ENCODE data around the gene DIS3L2. TPM values are rescaled to one million over a fixed set of nuclear protein-coding genes. Genes with fewer than 3 reads are reported as not detected.
A peak's percentile ranks its signal among the peaks of the same experiment; 100 is the strongest.

The DIS3L2 gene
- total RNA-seq, 1 donor from 2014 or later = 46.5 TPM

DNA sequence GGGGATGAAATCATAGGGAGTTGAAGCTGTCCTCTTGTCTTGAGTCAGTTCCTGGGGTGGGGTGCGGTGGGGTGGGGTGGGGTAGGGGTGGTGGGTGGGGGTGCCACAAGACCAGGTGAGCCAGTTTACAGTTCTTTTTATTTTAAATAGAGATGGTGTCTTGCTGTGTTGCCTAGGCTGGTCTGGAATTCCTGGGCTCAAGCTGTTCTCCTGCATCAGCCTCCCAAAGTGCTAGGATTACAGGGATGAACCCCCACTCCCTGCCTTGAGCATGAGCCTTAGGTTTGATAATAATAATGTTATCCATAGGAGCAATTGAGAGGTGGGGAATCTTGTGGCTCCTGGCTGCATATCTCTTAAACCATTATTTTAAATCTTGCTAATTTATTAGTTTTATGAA lies 234.0 kb downstream of the DIS3L2 start:
- ATAC-seq (no peak), DNase-seq (ENCODE audit: low spot score) (no peak)
- intact Hi-C loops (cut with DNase I) = no loop called here

DNA sequence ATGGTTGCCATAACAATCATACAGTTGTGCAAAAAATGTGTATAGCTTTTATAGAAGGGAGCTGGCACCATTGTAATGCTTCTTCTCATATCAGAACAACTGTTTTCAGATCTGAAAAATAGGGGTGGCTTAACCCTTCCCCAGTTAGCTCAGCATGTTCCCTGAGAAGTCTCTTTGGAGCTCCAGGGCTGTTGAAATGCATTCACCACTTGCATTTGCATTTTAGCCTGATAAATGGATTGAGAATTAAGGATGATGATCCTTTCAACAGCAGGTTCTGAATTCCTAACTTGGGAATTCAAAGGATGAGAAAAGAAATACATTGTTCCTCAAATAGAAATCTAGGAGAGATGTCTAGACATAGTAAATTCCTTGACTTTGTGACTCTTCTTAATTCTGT lies 235.3 kb downstream of the DIS3L2 start:
- intact Hi-C loops (cut with DNase I) = no loop called here
- ATAC-seq (no peak), DNase-seq (ENCODE audit: low spot score) (no peak)

DNA sequence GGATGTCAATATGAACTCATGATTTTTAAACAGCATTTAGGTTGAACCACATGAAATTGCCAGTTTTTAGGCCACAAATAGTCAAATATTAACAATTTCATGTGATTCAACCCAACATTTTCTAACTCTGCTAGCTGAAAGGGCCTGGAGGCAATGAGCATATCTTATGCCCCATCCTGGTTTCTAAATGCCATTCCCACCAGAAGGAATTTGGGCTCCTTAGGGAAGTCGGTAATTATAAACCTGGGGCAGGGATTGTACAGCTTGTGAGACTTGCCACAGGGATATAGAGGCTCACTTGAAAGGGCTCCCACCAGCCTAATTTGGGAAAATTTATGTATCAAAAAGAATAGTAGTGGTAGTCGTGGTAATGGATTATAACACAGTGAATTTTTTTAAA lies 238.7 kb downstream of the DIS3L2 start:
- no peak for DNase-seq (ENCODE audit: low spot score)
- no peak for ATAC-seq
- intact Hi-C loops (cut with DNase I) = no loop called here

DNA sequence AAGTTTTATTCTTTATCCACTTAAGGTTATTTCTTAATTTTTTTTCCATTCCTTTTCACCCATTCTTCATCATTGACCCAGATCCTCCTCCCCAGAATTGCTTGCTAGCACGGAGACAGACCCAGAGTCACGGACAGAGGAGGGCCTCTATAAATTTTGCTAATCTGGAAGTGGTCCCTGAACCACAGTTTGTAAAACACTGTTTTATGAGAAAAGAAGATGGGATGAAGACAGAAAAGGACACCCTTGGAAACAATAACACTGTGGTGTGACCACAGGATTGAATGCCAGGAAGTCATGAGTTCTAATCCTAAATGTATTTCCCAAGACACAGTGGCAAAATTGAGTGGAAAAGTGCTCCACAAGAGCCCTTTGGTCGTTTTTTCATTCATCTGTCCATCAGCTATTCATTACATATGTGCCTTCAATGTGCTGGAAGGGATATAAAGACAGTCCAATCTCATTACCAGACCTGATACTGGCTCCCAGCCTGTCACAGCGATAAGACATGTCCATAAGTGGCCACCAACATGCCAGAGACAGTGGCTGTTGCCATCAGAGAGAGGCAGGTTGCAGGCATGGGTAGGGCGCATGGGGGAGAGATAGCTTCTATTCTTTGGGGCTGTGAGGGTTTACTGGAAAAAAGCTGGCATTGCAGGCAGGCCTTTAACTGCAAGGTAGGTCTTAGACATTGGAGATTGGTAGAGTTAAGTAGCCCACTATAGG lies 241.8 kb downstream of the DIS3L2 start:
- intact Hi-C loops (cut with DNase I) = no loop called here
- ATAC-seq = no peak
- DNase-seq (ENCODE audit: low spot score) = no peak

DNA sequence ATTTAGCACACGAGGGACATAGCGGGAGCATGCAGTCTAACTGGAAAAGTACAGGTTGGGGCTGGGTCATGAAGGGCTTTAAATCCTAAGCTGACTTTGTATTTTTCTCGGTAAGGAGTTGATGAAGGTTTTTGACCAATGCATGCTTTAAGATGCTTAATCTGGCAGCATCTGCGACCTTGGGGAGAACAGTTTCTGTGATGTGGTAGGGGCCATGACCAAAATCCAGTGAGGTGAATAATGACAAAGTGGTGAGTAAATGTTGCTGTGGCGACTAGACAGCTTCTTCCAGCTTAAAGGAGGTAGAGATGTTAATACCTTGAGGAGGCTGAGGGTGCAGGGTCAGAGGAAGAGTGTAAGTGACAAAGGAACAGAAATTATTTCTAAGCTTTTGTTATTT lies 242.4 kb downstream of the DIS3L2 start:
- DNase-seq (ENCODE audit: low spot score) (no peak), ATAC-seq (no peak)
- intact Hi-C loops (cut with DNase I) = no loop called here

DNA sequence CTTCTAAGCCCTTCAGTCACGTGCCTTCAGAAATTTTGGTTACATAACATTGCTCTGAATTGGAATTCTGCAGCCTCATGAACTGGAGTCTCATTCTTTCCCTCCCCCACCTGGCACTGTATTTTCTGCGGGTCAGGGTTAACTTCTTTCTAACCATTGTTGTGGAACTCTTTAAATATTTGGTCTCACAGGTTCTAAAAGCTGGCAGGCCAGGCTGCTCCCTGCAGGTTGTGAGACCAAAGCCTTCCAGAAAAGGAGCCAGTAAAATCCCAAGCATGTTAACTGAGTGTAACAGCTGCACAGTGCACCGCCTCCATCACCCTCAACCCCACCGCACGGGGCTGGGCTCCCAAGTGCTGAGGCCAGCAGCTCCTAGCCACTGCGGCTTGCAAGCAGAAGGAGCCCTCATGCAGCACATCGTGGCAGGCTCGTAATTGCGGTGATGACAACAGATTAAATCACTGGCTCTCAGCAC lies 243.0 kb downstream of the DIS3L2 start:
- peak; percentile 65 for DNase-seq (ENCODE audit: low spot score)
- ATAC-seq = peak; percentile 90
- intact Hi-C loops (cut with DNase I) = no loop called here

DNA sequence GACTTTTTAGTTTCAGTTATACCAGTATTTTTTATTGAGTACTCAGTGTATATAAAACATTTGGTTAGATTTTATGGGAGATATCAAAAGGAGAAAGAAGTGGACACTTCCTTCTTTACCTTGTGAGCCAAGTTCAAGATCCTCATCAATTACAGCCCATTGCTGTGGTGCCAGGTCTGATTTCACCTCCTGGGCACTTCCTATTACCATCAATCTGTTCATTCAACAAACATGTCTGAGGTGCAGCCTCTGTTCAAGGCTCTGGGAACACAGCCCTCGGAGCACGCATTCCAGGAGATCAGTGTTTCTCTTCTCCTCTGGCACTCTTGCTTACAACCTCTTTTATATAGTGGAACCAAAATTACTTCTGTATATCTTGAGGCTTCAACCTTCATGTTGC lies 245.7 kb downstream of the DIS3L2 start:
- DNase-seq (ENCODE audit: low spot score) (no peak), ATAC-seq (no peak)
- intact Hi-C loops (cut with DNase I) = no loop called here

DNA sequence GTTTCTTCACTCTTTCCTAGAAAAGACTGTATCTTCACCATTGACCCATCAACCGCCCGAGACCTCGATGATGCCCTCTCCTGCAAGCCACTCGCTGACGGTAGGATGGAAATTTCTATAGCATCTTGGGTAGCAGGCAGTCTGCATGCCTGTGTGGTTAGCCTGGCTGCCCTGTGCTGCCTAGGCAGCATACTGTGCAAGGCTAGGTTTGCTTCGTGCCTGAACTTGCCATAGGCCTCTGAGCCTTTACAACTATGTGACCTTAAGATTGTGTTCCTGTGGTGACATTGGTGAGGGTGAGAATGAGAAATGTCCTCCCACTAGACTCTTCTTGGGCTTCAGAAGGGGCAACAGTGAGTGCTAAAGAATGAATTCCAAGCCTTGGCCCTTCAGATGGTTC lies 248.8 kb downstream of the DIS3L2 start:
- intact Hi-C loops (cut with DNase I) = no loop called here
- DNase-seq (ENCODE audit: low spot score) = no peak
- ATAC-seq = no peak

DNA sequence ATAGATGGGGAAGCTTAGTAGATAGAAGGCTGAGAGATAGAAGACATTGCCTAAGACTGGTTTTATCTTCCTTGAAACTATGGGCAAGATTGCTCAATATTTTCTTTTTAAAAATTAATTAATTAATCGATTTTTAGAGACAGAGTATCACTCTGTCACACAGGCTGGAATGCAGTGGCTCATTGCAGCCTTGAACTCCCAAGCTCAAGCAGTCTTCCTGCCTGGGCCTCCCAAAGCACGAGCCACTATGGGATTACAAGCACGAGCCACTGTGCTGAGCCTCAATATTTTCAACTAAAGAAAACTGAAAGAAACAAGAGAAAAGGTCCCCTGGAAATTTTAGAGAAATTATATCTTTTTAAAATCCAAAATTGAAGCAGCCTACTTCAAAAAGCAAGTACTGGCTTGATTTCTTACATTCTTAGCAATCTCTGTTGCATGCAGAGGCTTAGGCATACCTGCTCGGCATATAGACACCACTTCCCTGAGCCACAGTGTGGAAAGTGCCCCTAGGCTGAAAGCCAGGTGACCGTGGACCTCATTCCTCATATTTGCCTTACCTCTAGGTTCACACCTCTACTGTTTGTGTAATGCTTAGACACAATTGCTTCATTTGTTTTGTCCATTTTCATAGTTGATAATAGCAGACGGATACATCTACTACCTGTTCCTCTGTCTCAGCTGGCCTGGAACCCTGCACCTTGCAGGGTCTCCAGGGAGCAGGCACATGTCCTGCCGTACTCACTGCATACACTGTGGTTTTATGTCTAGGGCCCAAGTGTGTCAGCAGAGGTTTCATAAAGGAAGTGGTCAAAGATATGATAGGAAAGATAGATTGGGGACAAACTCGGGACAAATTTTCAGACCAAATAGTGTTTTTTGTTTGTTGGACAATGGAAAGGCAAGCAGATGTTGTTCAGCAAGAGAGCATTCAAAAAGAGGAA lies 250.5 kb downstream of the DIS3L2 start:
- DNase-seq (ENCODE audit: low spot score) (no peak), ATAC-seq (no peak)
- intact Hi-C loops (cut with DNase I) = no loop called here

DNA sequence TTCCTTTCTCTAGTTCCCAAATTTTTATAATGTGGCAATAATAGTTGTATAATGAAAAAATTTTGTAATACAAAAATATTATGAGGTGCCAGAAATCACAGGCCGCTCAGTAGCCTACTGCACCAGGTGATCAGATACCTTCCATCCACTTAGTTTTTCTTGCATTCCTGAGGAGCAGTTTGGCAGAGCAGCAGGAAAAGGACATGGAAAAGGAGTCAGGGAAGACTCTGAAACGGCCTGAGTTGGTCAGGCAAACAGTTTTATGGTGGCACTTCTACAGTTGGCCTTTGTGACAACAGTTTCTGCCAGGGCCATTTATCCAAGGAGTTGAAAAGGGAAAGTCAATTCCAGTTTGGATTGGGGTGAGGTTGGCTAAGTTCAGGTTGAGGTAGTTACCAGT lies 251.7 kb downstream of the DIS3L2 start:
- DNase-seq (ENCODE audit: low spot score) = no peak
- intact Hi-C loops (cut with DNase I) = no loop called here
- ATAC-seq = no peak

DNA sequence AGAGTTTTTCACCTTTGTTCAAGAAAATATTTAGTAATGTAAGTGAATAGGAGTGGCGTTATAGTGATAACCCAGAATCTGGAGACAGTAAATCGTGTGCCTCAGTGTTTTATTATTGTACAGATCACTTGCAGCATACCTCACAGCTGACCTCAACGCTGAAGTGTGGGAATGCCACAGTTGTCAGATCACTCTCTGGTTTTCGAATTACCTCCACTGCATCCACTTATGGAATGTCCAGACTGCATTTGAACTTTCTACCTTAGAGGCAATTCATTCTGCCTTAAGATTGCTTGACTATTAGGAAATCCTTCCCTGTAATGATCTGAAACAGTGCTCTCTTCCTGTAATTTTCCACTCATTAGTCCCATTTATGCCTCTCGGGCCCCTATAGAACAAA lies 252.5 kb downstream of the DIS3L2 start:
- intact Hi-C loops (cut with DNase I) = no loop called here
- no peak for DNase-seq (ENCODE audit: low spot score)
- no peak for ATAC-seq

DNA sequence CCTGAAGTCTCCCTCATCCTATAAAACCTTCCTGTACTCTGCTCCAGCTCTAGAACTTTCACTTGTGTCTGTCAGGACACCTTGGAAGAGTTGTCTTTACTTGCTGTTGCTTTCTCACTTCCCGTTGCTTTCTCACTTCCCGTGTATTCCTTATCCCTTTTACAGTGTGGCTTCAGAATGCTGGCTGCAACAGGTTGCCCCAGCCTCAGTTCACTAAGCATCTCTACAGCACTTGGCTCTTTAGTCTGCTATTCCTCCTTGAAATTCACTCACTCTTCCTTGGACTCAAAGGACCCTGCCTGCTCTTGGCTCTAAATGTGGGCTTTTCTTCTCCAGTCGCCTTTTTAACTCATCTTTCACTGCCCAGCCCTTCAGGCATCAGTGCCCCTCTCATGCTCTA lies 254.5 kb downstream of the DIS3L2 start:
- intact Hi-C loops (cut with DNase I) = no loop called here
- no peak for DNase-seq (ENCODE audit: low spot score)
- no peak for ATAC-seq

DNA sequence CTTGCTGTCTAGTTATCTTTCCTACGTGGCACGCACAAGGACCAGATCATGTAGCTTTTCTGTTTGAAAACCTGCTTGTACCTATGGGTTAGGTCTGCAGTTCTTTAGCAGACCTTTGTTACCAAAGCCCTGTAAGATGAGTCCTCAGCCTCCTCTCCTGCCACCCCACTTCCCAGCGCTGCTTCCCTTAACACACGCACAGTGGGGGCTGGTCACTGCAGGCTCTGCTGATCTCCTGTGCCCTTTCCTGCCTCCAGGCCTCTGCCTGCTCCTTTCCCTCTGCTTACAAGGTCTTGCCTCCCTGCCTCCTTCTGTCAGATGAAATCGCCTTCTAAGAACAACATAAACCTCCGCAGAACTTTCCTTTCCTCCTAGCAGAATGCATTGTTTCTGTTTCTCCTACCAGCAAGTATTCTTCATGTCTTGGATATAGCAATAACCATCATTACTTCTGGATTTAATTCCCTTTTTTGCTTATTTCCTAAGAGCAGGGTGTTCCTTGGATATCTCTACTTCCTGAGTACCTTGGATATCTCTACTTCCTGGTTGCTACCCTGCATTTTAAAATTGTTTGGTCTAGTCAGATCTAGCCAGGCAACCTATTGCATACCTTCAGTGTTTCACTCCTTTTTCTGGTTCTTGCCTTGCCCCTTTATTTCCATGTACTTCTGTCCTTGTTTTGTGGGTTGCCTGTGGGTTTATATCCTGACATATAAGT lies 257.4 kb downstream of the DIS3L2 start:
- ATAC-seq (no peak), DNase-seq (ENCODE audit: low spot score) (no peak)
- intact Hi-C loops (cut with DNase I) = no loop called here

DNA sequence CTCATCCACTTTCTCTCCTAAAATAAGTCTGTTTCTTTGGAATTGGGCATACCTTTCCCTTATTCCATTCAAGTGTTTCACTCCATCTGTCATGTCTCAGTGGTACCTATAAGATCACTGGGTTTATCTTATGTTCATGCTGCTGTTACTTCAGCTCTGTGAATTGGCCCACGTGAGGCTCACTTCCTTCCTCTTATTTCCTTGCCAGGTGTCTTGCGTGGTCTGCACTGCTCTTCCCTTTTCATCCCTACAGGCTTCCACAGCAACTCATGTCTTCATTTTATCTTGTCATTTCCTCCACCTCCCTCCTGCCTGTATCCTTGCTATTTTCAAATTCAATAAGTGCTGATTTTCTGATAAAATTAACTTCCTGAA lies 258.0 kb downstream of the DIS3L2 start:
- ATAC-seq = no peak

DNA sequence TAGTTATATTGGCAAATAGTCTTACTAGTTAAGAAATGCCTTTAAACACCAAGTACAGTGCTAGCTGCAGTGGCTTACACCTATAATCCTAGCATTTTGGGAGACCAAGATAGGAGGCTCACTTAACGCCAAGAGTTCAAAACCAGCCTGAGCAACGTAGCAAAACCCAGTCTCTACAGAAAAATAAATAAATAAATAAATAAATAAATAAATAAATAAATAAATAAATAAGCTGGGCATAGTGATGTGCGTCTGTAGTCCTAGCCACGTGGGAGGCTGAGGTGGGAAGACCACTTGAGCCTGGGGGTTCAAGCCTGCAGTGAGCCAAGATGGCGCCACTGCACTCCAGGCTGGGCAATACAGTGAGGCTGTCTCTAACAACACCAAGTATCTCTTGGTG lies 258.4 kb downstream of the DIS3L2 start:
- no peak for DNase-seq (ENCODE audit: low spot score)
- intact Hi-C loops (cut with DNase I) = no loop called here
- no peak for ATAC-seq

More for the DNA sequence above, 258.0 kb downstream of the DIS3L2 start:
- DNase-seq (ENCODE audit: low spot score) = no peak
- intact Hi-C loops (cut with DNase I) = no loop called here

DNA sequence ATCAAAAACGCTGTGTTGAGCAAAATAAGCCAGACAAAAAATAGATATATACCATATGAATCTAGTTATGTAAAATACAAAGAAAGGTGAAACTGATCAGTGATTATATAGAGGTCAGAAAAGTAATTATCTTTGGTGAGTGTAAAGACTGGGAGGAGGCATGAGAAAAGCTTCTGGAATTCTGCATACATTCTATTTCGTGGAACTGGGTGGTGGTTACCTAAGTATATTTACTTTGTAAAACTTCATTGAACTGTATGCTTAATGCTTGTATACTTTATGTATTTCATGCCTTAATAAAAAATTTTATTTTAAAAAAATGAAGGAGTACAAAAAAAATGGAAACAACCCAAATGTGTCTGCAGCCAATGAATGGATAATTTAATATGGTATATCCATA lies 263.9 kb downstream of the DIS3L2 start:
- intact Hi-C loops (cut with DNase I) = no loop called here

DNA sequence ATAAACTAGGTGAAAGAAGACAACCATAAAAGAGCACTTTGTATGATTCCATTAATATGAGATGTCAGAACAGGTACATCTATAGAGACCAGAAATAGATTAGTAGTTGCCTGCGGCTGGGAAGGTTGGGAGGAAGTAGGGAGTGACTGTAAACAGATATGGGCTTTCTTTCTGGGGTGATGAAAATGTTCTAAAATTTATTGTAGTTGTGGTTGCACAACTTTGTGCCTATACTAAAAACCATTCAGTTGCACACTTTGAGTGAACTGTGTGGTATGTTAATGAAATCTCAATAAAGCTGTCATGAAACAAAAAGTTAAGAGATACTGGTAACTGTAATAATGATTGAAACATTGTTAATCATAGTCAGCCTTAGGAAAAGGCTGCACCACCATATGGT lies 264.4 kb downstream of the DIS3L2 start:
- ATAC-seq (no peak), DNase-seq (ENCODE audit: low spot score) (no peak)
- intact Hi-C loops (cut with DNase I) = no loop called here

More for the DNA sequence above, 263.9 kb downstream of the DIS3L2 start:
- no peak for ATAC-seq
- DNase-seq (ENCODE audit: low spot score) = no peak

DNA sequence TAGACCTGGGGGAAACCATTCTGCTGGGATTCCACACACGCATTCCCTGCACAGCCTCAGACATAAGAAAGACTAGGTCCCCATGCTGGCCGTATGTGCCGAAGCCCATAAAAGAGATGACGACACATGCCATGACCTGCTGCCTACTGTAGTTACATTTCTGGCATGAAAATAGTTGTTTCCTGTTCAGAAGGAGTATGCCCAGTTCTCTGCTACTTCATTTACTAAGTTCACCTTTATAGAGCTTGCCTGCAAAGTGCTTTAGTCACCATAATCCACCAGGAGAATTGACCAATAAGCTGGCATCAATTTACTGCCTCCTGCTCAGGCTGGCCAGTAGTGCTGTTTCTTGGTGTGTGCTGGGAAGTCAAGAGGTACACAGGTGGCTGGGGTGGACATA lies 266.8 kb downstream of the DIS3L2 start:
- intact Hi-C loops (cut with DNase I) = no loop called here
- DNase-seq (ENCODE audit: low spot score) (no peak), ATAC-seq (no peak)

DNA sequence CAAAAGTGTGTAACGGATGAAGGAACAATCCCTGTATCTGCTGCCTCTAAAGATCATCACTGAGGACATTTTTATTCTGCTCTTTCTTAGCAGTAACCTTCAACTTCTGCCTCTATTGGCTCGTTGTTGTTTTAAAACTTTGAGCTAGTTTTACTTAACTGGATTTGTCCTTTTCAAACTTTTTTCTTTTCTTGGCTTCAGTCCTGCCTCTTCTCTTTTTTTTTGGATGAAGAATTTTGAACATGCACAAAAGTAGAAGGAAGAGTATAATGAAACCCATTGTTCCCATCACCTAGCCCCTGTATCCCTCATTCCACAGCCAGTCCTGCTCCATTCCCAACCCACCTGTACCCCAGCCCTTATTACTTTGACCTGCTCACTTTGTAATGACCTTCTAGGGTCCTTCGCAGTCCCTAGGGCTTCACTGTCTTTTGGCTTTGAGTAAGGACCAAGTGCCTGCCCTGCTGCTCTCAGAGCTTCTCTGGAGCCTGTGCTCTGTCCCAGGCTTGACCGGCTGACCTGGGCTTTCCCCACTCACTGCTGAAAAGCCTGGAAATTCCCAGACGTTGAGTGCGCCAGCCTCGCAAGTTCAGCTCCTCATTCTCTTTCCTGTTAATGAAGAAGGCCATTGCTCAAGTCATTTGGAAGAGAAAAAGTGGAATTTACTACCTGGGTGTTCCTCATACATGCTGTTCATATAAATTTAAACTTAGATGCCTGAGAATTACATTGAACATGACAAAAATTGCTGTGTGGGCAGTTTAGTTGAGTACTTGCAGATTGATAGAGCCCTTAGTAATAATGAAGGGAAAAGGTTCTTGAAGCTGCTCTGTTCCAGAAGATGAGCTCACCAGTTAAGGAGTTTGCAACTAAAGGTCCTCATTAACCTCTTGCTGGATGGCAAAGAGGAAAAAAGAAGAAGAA lies 267.7 kb downstream of the DIS3L2 start:
- intact Hi-C loops (cut with DNase I) = no loop called here
- DNase-seq (ENCODE audit: low spot score) (no peak), ATAC-seq (peak; percentile 78)
